D721Med (cell line): ENCODE measurements around the gene EPHB6.

Source experiments
- DNase-seq: peaks from one replicate; pipeline ENCODE4 v3.0.0; 2011; ENCODE audit warnings: low spot score; ENCODE audit not compliant: insufficient read length
- FAIRE-seq: peaks from 2 replicates; lab custom pipeline; 2011; peaks lifted over from hg19 to GRCh38; lab: Jason Lieb, UNC
- TF ChIP-seq, protein P1 (sequence below): IDR thresholded peaks from 2 replicates; pipeline ENCODE4 v1.5.1; 2012; ENCODE audit warnings: mild to moderate bottlenecking, control low read depth; ENCODE audit not compliant: insufficient read depth; ENCODE audit errors: missing control alignments

The EPHB6 gene

DNA sequence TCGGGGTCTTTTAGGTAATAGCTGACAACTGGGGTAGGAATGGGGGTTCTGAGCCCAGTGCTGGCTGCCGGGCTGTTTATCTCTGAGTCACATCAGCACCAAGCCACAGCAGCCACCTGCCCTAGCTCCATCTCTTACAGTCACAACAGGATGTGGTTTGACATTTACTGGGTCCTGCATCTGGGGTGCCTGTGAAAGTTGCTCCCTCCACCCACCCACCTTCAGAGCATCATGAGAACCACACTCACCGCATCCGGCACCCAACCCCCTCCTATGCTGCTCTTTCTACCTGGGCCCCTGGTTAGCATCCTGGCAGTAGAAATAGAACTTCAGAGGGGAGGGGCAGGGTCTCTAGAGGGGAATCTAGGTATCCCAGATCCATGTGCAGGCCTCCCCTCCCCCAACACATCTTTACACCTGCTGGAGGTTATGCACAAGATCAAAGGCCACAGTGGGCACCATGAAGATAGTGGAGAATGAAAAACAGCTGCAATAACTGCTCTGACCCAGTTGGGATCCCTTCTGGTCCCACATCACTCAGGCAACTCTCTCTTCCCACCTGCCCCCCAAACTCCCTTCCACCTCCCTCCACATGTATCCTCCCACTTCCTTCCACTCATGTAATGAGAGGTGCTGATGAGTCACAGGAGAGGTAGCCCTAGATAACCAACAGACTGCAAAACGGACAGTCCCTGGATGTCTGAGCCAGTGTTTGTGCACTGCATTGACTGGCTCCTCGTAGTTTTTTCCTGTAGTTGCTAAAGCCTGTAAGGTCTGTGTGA, 45.9 kb upstream of the EPHB6 start:
- DNase-seq = no peak
- TF ChIP-seq, protein P1, sequence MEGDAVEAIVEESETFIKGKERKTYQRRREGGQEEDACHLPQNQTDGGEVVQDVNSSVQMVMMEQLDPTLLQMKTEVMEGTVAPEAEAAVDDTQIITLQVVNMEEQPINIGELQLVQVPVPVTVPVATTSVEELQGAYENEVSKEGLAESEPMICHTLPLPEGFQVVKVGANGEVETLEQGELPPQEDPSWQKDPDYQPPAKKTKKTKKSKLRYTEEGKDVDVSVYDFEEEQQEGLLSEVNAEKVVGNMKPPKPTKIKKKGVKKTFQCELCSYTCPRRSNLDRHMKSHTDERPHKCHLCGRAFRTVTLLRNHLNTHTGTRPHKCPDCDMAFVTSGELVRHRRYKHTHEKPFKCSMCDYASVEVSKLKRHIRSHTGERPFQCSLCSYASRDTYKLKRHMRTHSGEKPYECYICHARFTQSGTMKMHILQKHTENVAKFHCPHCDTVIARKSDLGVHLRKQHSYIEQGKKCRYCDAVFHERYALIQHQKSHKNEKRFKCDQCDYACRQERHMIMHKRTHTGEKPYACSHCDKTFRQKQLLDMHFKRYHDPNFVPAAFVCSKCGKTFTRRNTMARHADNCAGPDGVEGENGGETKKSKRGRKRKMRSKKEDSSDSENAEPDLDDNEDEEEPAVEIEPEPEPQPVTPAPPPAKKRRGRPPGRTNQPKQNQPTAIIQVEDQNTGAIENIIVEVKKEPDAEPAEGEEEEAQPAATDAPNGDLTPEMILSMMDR = no peak
- FAIRE-seq = no peak

DNA sequence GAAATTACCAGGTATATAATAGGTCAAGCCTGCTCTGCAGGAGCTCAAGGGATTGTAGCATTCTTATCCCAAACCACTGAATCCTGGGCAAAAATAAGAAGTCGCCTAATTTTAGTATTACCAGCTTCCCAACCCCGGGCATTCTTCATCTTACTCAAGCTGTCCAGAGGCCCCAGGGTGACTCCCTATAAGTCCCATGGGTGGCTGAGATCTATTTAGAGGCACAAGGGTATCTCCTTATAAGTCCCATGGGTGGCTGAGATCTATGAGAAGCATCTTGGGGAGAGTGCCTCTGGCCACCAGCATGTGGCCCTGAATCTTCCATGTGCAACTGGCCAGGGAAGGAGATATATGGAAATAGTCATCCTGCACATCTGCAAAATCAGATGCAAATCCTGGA, 45.2 kb upstream of the EPHB6 start:
- FAIRE-seq = no peak
- TF ChIP-seq, protein P1 = no peak

DNA sequence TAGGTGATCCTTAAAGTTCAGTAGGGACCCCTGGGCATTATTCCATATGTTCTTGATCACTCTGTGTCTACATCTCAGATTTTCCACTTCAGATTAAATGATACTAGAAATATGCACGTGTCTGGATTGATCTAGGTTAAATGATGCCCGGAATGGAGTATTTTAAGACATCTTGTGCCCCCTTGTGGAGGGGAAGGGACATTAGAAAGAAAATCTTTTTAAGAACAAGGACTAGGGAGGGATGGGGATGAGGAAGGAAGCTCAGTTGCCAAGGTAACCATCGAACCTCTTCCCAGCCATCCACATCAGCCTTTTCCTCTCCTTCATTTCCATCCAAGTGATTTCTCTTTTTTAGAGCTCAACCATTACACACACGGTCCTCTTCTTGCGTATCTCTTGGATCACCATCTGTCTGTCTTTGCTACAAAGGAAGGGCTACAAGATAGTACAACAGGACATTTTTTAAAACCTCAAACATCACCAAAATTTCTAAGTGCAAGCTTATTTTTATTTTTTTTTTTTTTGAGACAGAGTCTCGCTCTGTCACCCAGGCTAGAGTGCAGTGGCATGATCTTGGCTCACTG, 43.6 kb upstream of the EPHB6 start:
- TF ChIP-seq, protein P1 = peak; percentile 64
- FAIRE-seq = no peak
- DNase-seq = no peak

More for the DNA sequence above, 45.2 kb upstream of the EPHB6 start:
- no peak for DNase-seq

DNA sequence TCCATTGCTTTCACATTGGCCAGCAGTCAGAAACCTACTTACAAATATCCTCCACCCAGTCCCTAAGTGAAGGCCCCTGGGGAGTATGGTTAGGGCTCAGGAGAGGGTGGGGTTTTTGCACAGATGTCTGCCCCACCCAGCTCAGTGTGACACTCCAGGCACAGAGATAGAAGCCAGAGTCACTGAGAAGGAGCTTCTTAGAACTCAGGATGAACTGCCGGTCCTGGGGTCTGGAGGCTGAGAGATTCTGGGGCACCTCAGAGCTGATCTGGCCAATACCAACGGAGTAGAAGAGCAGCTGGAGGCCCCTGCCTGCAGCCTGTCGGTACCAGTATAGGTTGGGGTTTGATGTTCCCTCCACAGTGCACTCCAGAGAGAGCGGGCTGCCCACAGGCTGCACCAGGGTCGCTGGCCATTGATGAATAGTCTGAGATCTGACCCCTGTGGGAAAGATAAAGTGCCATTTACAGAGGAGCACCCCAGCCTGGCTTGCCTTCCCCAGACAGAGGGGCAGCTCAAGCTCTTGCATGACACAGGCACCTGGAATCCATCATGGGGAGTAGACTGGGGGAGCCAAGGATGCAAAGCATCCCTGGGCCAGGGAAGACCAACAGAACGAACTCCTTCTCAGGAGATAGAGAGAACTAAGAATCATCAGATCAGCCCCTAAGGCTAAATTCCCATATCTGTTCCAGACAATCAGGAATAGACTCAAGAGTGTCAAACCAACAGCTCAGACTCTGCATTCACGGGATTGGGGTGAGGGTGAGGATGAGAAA, 42.2 kb upstream of the EPHB6 start:
- TF ChIP-seq, protein P1 = no peak
- no peak for DNase-seq
- no peak for FAIRE-seq

DNA sequence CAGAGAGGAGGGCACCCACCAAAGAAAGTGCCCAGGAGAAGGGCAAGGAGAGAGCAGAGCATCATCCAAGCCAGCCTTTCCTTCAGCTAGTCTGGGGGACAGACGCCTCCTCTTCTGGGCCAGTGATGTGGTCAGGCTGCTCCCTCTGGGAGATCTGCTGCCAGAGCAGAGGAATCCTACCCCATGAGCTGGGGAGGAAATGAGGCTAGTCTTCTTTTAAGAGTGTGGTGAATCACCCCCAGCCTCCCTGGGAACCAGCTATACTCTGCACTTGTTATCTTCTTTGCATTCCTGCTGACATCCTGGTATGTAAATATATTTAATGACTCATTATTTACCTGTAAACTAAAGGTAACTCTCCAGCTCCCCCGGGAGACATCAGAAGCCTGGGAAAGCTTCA, 41.6 kb upstream of the EPHB6 start:
- DNase-seq = no peak
- TF ChIP-seq, protein P1 = no peak
- FAIRE-seq = no peak

DNA sequence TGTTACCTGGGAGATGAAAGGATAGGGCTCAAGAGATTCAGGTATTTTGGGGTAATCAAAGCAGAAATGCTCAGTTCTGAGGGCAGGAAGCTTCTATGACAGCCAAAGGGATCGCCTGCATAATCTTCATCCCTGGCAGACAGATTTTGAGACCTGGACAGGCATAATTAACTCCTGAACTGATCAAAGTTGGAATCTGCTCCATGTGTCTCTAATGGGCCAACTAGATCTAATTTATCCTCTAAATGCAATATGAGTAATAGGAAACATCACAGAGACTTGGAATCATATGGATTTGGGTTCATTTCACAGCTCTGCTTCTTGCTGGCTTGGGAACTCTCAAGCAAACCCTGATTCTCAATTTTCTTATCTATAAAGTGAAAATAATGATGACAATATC, 41.2 kb upstream of the EPHB6 start:
- no peak for FAIRE-seq
- TF ChIP-seq, protein P1 = no peak
- no peak for DNase-seq
